Duodenal mucosa (tissue), 2 donors: Measurements from ENCODE around the gene GOLGA6L25.
"Not testable (repeated sequence)": the region's sequence is repeated elsewhere in the genome, so short reads cannot be mapped to it uniquely, and the experiment has no call there.

ENCODE experiments used
- H3K27ac ChIP-seq: one replicate; pipeline ENCODE4 v1.7.0; 2013; ENCODE audit warnings: low read depth, low read length
- H3K27me3 ChIP-seq, 2 donors: one replicate each; pipeline ENCODE4 v1.7.0; 2013; ENCODE audit warnings: low read length in 2 of 2, control low read depth in 1 of 2; ENCODE audit not compliant: insufficient read depth in 2 of 2, control insufficient read depth in 1 of 2
- H3K36me3 ChIP-seq, 2 donors: one replicate each; pipeline ENCODE4 v1.7.0; 2013; ENCODE audit warnings: low read length in 2 of 2, control low read depth in 1 of 2; ENCODE audit not compliant: insufficient read depth in 2 of 2, control insufficient read depth in 1 of 2
- H3K4me1 ChIP-seq, 2 donors: one replicate each; pipeline ENCODE4 v1.7.0; 2013; ENCODE audit warnings: low read length in 2 of 2, control low read depth in 1 of 2; ENCODE audit not compliant: insufficient read depth in 2 of 2, control insufficient read depth in 1 of 2
- H3K4me3 ChIP-seq, 2 donors: one replicate each; pipeline ENCODE4 v1.7.0; 2013; ENCODE audit warnings: low read length in 2 of 2, low read depth in 1 of 2
- H3K9ac ChIP-seq, 2 donors: one replicate each; pipeline ENCODE4 v1.7.0; 2013; ENCODE audit warnings: low read length in 2 of 2, low read depth in 1 of 2
- H3K9me3 ChIP-seq, 2 donors: one replicate each; pipeline ENCODE4 v1.7.0; 2013; ENCODE audit warnings: low read length in 2 of 2, control low read depth in 1 of 2; ENCODE audit not compliant: control insufficient read depth in 1 of 2

The GOLGA6L25 gene

GRCh38 chr15:28553268-28553667 lies at the start of gene GOLGA6L25:
Gene GOLGA6L25 (plus strand): TSS chr15:28553568. CDS start chr15:28553629, 61 bp downstream.
- not testable (repeated sequence) for H3K4me3 ChIP-seq, H3K4me1 ChIP-seq, H3K9me3 ChIP-seq, H3K36me3 ChIP-seq, H3K27me3 ChIP-seq, H3K9ac ChIP-seq, H3K27ac ChIP-seq

GRCh38 chr15:28508217-28508889 lies 45.0 kb upstream of the GOLGA6L25 start:
- not testable (repeated sequence) for H3K27ac ChIP-seq, H3K36me3 ChIP-seq, H3K4me1 ChIP-seq, H3K4me3 ChIP-seq, H3K9me3 ChIP-seq, H3K27me3 ChIP-seq, H3K9ac ChIP-seq

DNA sequence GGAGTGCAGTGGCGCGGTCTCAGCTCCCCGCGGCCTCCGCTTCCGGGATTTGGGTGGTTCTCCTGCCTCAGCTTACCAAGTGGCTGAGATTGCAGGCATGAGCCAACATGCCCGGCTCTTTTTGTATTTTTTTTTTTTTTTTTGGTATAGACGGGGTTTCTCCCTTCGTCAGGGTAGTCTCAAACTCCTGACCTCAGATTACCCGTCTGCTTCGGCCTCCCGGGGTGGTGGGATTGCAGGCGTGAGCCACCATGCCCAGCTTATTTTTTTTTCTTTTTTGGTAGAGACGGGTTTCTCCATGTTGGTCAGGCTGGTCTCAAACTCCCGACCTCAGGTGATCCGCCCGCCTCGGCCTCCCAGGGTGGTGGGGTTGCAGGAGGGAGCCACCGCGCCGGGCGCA lies 39.2 kb upstream of the GOLGA6L25 start:
- not testable (repeated sequence) for H3K4me3 ChIP-seq, H3K9me3 ChIP-seq, H3K9ac ChIP-seq, H3K4me1 ChIP-seq, H3K27me3 ChIP-seq, H3K36me3 ChIP-seq, H3K27ac ChIP-seq

GRCh38 chr15:28515208-28515607 lies 38.2 kb upstream of the GOLGA6L25 start:
- not testable (repeated sequence) for H3K4me1 ChIP-seq, H3K9me3 ChIP-seq, H3K9ac ChIP-seq, H3K27me3 ChIP-seq, H3K27ac ChIP-seq, H3K36me3 ChIP-seq, H3K4me3 ChIP-seq

DNA sequence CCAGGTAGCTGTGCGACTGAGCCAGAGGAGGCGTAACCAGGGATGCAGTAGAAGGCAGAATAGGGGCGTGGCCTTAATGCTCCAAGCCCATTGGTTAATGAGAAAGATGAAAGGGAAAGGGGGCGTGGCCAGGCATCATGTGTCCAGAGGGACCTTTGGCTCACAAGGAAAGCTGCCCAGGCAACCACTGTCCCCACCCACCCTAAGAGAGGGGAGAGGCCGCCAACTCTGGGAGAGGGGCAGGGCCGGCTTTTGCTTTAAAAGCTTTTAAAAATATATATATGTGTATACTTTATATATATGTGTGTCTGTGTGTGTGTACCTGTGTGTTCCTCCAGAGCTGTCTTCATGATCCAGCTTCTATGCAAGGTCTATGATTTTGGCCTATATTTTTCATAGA lies 20.4 kb upstream of the GOLGA6L25 start, which contains the start of gene GOLGA8G:
Gene GOLGA8G (minus strand): TSS at position 18 of the 400 bp plus-strand sequence. CDS start 62 bp downstream, outside the sequence.
- not testable (repeated sequence) for H3K4me3 ChIP-seq, H3K4me1 ChIP-seq, H3K27me3 ChIP-seq, H3K36me3 ChIP-seq, H3K27ac ChIP-seq, H3K9ac ChIP-seq, H3K9me3 ChIP-seq

DNA sequence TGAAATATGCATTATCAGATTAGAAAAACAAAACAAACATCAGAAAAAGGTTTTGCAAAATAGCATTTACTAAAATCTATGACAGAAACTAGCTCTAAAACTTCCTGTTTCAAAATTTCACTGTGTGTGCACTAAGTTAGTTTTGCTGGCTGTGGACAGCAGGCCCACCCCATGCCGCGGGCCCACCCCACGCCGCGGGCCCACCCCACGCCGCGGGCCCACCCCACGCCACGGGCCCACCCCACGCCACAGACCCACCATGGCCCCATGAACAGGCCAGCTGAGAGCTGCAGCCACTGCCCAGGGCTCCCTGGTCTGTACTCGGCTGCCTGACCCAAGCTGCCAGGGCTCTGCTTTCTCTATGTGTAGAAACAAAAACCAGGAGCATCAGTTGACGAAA lies 20.0 kb downstream of the GOLGA6L25 start:
- not testable (repeated sequence) for H3K4me1 ChIP-seq, H3K9ac ChIP-seq, H3K9me3 ChIP-seq, H3K4me3 ChIP-seq, H3K27me3 ChIP-seq, H3K36me3 ChIP-seq, H3K27ac ChIP-seq

GRCh38 chr15:28588977-28589606 lies 35.7 kb downstream of the GOLGA6L25 start:
- H3K4me3 ChIP-seq, H3K9me3 ChIP-seq, H3K27ac ChIP-seq, H3K27me3 ChIP-seq, H3K9ac ChIP-seq, H3K36me3 ChIP-seq, H3K4me1 ChIP-seq: not testable (repeated sequence)

- not testable (repeated sequence) for H3K9me3 ChIP-seq, H3K27me3 ChIP-seq, H3K9ac ChIP-seq, H3K36me3 ChIP-seq, H3K27ac ChIP-seq, H3K4me1 ChIP-seq
- H3K4me3 ChIP-seq, result peak overlapping the region in 1 of 2 donors; percentile 32
These were observed 36.4 kb downstream of the GOLGA6L25 start for GRCh38 chr15:28589769-28590168.

DNA sequence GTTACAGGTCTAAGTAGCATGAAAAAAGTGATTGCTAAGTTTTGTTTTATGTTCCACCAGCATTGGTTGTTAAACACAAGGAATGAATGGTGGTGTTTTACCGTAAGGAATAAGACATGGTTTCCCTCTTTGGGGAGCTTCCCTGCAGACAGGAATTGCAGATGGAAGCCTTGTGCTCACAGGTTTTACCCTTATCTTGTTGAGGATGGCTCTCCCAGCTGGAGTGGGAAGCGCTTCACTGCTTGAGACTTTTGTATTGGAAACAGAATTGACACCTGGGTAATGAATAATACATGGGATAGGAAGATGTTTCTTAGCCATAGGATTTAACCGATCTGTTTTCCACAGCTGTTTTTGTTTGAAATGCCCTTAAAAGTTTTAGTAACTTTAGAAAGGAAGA lies 39.0 kb downstream of the GOLGA6L25 start:
- H3K9me3 ChIP-seq, H3K27ac ChIP-seq, H3K4me3 ChIP-seq, H3K9ac ChIP-seq, H3K36me3 ChIP-seq, H3K27me3 ChIP-seq, H3K4me1 ChIP-seq: not testable (repeated sequence)

DNA sequence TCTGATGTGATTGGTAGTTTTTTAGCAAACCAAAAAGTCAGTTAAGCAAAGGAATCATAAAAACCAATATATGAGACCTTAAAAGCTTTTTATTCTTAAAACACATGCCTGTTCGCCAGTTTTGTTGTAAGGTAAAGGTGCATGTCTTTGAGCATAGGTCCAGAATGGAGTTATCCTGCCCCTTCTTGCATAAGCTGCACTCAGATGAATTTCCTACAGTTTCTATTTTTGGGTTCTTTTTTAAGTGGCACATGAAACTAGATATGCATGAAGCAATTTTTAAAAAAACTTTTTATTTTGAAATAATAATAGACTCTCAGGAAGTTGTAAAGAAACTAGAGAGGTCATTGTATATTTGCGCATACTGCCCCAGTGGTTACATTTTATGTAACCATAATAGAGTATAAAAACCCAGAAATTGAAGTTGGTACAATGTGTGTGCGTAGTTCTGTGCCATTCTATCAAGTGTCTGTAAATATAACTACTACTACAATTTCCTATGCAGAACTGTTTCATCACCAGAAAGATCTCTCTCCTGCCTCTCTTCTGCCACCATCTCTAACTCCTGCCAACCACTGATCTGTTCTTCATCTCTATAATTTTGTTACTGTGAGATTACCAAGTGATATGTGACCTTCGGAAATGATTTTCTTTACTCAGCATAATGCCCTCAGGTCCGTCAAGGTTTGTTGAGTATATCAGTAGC lies 40.2 kb downstream of the GOLGA6L25 start:
- not testable (repeated sequence) for H3K9me3 ChIP-seq, H3K36me3 ChIP-seq, H3K4me1 ChIP-seq

More for the DNA sequence above, 40.2 kb downstream of the GOLGA6L25 start:
- H3K4me3 ChIP-seq, H3K9ac ChIP-seq, H3K27ac ChIP-seq, H3K27me3 ChIP-seq: not testable (repeated sequence)
